Sigmoid colon (tissue), 3 donors: ENCODE measurements around the gene CCDC177.

Source experiments
- POLR2A ChIP-seq, 2 donors: fragments of 450-650 bp; IDR thresholded peaks; one replicate each; pipeline ENCODE4 v1.6.1; 2016; ENCODE audit warnings: antibody characterized with exemption in 2 of 2, mild to moderate bottlenecking in 2 of 2, moderate library complexity in 2 of 2
- TF ChIP-seq, protein P1 (sequence below), 4 experiments: fragments of 450-650 bp in 3 of 4; fragments of 200-600 bp in 1 of 4; IDR thresholded peaks; one replicate each; pipeline ENCODE4 v1.5.1; 2016 to 2019; ENCODE audit warnings: antibody characterized with exemption in 4 of 4, mild to moderate bottlenecking in 3 of 4, moderate library complexity in 2 of 4

DNA sequence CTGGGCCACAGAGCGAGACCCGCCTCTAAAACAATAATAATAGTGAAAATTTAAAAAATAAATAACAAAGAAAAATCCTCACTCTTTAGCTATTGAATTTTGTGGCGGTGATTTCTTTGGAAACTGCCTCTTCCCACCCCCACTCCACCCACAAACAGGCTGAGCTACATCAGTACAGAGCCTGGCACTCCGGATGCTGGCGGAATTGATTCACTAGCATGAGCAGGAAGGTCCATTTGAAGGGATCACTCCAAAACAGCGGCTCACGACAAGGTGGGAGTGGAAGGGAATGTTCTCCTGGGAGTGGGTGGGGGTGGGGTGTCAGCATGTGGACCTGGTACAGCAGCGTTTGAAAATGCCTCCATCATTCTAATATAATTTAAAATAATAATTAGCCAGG, 26.1 kb downstream of the CCDC177 start:
- TF ChIP-seq, protein P1, sequence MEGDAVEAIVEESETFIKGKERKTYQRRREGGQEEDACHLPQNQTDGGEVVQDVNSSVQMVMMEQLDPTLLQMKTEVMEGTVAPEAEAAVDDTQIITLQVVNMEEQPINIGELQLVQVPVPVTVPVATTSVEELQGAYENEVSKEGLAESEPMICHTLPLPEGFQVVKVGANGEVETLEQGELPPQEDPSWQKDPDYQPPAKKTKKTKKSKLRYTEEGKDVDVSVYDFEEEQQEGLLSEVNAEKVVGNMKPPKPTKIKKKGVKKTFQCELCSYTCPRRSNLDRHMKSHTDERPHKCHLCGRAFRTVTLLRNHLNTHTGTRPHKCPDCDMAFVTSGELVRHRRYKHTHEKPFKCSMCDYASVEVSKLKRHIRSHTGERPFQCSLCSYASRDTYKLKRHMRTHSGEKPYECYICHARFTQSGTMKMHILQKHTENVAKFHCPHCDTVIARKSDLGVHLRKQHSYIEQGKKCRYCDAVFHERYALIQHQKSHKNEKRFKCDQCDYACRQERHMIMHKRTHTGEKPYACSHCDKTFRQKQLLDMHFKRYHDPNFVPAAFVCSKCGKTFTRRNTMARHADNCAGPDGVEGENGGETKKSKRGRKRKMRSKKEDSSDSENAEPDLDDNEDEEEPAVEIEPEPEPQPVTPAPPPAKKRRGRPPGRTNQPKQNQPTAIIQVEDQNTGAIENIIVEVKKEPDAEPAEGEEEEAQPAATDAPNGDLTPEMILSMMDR (IDR thresholded peaks at IDR 0.05): no peak
- TF ChIP-seq POLR2A (IDR thresholded peaks at IDR 0.05): no peak
